Lower lobe of right lung (tissue), 2 donors: Measurements from ENCODE around the gene PSG11. TPM values are rescaled to one million over a fixed set of nuclear protein-coding genes. Genes with fewer than 3 reads are reported as not detected.
"Not testable (repeated sequence)": the region's sequence is repeated elsewhere in the genome, so short reads cannot be mapped to it uniquely, and the experiment has no call there.

ENCODE experiments used
- ATAC-seq, 2 donors: fragments of 200-7000 bp; cut with Tn5 transposase; one replicate each; pipeline ENCODE4 v1.9.1; 2020 to 2022; ENCODE audit warnings: mild to moderate bottlenecking in 2 of 2, moderate library complexity in 2 of 2
- DNase-seq: peaks from one replicate; pipeline ENCODE4 v3.0.0-alpha.2; 2020
- H3K27ac ChIP-seq: fragments of 200-600 bp; one replicate; pipeline ENCODE4 v1.8.0; 2022
- H3K27me3 ChIP-seq: fragments of 200-600 bp; one replicate; pipeline ENCODE4 v1.8.0; 2022; ENCODE audit warnings: low read depth
- H3K36me3 ChIP-seq: fragments of 200-600 bp; one replicate; pipeline ENCODE4 v1.8.0; 2022; ENCODE audit warnings: mild to moderate bottlenecking
- H3K4me1 ChIP-seq: fragments of 200-600 bp; one replicate; pipeline ENCODE4 v1.8.0; 2022
- H3K4me3 ChIP-seq: fragments of 200-600 bp; one replicate; pipeline ENCODE4 v1.8.0; 2022; ENCODE audit warnings: mild to moderate bottlenecking
- H3K9me3 ChIP-seq: fragments of 200-600 bp; one replicate; pipeline ENCODE4 v1.8.0; 2022
- intact Hi-C: fragments of 100-400 bp; cut with DNase I; formaldehyde crosslinking; loops from one replicate; pipeline ENCODE4 v1.11.0; 2022
- total RNA-seq: library from RNA; stranded (reverse); fragmentation: NEBNext Ultra II Directional; extraction: Animal tissue kit (Norgen Biotek cat#: 25700); gene quantifications from one replicate; pipeline ENCODE4 v1.2.1, GENCODE V29; 2021
- TF ChIP-seq, protein P1 (sequence below): fragments of 200-600 bp; IDR thresholded peaks from one replicate; pipeline ENCODE4 v1.8.0; 2022; ENCODE audit warnings: antibody characterized with exemption, mild to moderate bottlenecking
- donor health status: DM: no; HTN: yes; CAD: no; lungs with severe emphysema.

PSG11 gene
- total RNA-seq, 1 donor from 2014 or later: not detected

DNA sequence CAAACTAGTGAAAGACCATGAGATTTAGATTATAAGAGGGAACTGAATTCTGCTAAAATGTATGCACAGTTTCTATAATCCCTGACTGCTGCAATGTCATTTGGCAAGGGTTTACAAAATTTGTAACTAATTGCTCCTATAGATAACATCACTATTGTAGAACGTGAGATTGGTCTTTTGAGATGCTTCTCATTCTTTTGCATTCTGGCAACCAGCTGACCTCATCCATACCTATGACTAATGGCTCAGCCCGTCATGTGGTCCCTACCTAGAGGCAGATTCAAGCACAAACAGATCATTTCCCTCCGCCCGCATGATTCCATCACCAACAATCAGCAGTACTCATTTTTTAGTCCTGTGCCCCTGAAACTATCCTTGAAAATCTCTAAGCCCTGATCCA is 4.2 kb downstream of the PSG11 start:
- H3K4me1 ChIP-seq, ATAC-seq, H3K27ac ChIP-seq, DNase-seq, H3K27me3 ChIP-seq, H3K9me3 ChIP-seq, intact Hi-C loops, H3K36me3 ChIP-seq, H3K4me3 ChIP-seq: not testable (repeated sequence)

DNA sequence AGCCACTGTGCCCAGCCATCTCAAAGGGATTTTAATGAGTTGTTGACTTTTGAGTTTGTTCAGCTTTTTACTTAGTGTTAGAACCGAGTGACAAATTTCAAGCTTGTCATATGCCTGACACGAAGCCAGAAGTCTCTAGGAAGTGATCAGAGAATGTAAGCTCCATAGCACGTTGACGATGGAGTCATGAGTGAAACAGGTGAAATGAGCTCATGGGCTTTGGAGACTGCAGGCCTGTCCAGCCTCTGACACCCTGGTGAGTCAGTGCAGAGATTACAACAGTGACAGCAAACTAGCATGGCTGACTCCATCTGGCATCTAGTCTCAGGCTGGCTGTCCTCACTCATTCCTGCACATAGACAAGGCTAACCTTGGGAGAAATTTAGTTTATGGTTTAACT is 4.6 kb downstream of the PSG11 start:
- DNase-seq, H3K4me1 ChIP-seq, H3K36me3 ChIP-seq, H3K27ac ChIP-seq, intact Hi-C loops, H3K4me3 ChIP-seq, ATAC-seq, H3K9me3 ChIP-seq, H3K27me3 ChIP-seq: not testable (repeated sequence)

DNA sequence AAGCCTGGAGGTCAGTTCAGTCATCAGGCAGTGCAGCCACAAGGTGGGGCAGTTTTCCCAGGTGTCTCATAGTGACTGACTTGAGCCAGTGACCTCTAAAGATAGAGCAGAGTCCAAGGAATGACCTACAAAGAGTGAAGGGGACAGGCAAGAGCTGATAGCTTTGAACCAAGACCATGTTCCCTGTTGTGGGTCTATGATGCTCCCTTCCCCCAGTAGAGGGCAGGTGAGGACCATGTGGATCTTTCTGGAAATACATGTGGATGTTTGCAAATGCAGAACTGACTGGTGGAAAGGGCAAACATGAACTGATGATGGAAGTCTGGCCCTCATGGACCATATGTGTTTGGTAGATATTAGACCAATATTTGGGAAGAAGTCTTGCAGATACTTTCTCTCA is 6.7 kb downstream of the PSG11 start:
- H3K4me3 ChIP-seq, H3K9me3 ChIP-seq, intact Hi-C loops, H3K36me3 ChIP-seq, H3K27ac ChIP-seq, H3K27me3 ChIP-seq, H3K4me1 ChIP-seq, DNase-seq, ATAC-seq: not testable (repeated sequence)

DNA sequence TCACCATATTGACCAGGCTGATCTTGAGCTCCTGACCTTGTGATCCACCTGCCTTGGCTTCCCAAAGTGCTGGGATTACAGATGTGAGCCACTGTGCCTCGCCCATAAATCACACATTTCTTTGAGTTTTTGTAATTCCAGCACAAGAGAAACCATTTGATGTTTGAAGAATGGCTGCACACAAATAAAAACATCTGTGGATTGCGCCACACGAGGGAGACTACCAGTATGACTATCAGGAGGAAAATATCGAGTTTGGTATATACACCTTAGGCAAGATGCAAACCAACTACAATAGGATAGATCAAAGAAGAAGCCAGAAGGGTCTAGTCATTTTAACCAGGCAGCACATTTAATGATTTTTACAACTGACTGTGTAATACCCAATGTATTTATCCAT is 20.4 kb downstream of the PSG11 start:
- H3K27ac ChIP-seq, H3K27me3 ChIP-seq, intact Hi-C loops, H3K4me3 ChIP-seq, H3K4me1 ChIP-seq, DNase-seq, ATAC-seq, H3K9me3 ChIP-seq, H3K36me3 ChIP-seq: not testable (repeated sequence)

DNA sequence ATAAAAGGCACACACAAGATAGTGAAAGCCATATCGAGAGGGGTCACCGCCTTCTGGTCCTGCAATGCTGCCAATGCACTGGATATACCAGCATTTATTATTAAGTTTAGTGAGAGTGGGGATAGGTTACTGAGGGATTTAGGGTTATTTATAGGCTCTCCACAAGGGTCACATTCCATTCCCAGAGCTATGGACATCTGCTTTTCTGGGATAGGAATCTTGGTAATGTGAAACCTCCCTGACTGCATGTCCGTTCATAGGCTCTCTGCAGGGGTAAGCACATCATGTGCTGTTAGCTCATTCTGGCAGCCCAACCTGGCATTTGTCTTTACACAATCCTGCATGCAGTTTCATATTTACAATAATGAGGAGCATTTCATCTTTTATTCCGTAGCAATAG is 21.4 kb downstream of the PSG11 start:
- H3K9me3 ChIP-seq, H3K27ac ChIP-seq, ATAC-seq, H3K4me1 ChIP-seq, intact Hi-C loops, H3K27me3 ChIP-seq, H3K36me3 ChIP-seq, H3K4me3 ChIP-seq, DNase-seq: not testable (repeated sequence)

DNA sequence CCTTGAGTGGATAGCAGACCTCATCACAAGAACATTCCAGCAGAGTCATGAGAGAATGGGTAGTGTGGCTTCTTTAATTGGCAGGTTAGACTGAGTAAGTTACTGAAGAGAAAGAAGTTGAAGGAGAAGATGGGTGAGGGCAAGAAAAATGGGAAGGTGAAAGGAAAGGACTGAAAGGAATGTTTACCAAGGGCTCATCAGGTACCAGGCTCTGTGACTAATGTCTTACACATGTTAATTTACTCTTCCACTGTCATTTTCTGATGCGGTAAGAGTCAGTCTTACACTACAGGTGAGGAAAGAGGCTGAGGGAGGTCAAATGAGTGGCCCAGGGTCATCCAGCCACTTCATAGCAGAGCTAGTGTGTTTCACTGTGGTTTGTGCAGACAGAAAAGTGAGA is 22.6 kb downstream of the PSG11 start:
- DNase-seq, H3K4me3 ChIP-seq, H3K9me3 ChIP-seq, H3K4me1 ChIP-seq, H3K27ac ChIP-seq, H3K36me3 ChIP-seq, H3K27me3 ChIP-seq, ATAC-seq, intact Hi-C loops: not testable (repeated sequence)

DNA sequence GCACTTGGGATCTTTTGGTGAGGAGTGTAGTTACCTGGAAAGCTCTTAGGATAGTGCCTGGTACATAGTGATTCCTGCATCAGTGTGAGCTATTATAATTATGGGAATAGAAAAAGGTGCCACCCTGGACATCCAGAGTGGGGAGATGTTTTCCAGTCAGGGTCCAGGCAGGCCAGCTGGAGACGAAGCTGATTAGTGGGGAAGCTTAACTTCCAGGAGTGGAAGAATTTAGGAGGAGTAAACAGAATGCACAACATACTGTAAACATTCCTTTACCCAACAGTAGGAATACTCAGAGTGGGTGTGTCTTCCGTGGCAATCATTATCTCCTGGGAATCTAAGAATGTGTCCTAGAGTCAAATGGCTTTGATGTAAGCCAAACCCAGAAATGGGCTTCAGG is 23.3 kb downstream of the PSG11 start:
- H3K4me3 ChIP-seq, H3K27ac ChIP-seq, intact Hi-C loops, H3K36me3 ChIP-seq, H3K27me3 ChIP-seq, H3K9me3 ChIP-seq, DNase-seq, ATAC-seq, H3K4me1 ChIP-seq: not testable (repeated sequence)

DNA sequence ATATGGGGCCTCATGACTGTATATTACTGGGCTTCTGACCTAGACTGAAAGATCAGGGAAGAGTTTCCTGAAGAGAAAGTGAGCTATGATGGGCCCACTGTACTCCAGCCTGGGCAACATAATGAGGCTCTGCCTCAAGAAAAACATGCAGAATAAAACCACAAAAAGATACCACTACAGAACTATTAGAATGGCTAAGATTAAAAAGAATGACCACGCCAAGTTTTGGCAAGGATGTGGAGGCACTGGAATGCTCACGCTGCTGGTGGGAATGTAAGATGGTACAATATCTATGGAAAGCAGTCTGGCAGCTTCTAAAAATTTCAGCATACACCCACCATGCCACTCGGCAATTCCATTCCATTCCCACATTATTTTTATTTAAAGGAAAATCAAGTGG is 30.1 kb downstream of the PSG11 start:
- not testable (repeated sequence) for H3K9me3 ChIP-seq, DNase-seq, ATAC-seq

DNA sequence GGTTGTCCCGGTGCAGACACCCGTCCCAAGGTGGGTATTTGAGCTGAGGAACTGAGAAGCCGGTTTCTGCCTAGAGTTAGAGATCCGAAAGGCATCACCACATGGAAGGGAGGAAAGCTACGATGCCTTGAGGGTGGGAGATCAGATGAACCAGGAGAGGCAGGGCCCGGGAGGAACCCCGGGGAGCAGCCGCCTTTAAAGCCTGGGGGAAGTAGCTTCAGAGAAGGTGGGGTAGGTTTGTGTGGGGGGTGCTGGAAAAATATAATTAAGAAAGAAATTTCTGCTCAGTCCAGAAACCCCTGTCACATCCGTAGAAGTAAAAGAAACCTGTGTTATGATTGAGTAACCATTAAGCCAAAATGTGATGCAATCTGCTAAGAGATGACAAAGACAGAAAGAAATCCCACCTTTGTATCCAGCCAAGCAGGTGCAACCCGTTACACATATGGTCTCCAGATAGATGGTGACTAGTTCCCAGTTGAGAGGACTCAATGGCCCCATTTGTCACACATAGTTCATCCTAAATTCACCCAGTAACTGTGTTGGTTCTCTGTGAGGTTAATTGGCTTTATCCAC is 34.2 kb downstream of the PSG11 start:
- H3K27ac ChIP-seq, H3K27me3 ChIP-seq, ATAC-seq, H3K36me3 ChIP-seq, H3K4me3 ChIP-seq, H3K9me3 ChIP-seq, DNase-seq, H3K4me1 ChIP-seq, intact Hi-C loops: not testable (repeated sequence)

More for the DNA sequence above, 30.1 kb downstream of the PSG11 start:
- H3K4me3 ChIP-seq, H3K36me3 ChIP-seq, H3K27ac ChIP-seq, H3K27me3 ChIP-seq, intact Hi-C loops, H3K4me1 ChIP-seq: not testable (repeated sequence)

DNA sequence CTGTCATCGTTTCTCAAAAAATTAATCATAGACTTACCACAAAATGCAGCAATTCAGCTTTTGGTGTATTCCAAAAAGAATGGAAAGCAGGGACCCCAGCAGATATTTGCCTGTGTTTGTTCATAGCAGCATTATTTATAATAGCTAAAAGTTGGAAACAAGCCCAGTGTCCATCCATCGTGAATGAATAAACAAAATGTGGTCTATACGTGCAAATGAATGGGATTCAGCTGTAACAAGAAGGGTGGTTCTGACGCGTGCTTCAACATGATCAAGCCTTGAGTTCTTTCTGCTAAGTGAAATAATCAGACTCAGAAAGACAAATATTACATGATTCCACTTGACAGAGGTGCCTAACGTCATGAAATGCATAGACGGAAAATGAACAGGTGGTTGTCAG is 36.4 kb downstream of the PSG11 start:
- TF ChIP-seq, protein P1, sequence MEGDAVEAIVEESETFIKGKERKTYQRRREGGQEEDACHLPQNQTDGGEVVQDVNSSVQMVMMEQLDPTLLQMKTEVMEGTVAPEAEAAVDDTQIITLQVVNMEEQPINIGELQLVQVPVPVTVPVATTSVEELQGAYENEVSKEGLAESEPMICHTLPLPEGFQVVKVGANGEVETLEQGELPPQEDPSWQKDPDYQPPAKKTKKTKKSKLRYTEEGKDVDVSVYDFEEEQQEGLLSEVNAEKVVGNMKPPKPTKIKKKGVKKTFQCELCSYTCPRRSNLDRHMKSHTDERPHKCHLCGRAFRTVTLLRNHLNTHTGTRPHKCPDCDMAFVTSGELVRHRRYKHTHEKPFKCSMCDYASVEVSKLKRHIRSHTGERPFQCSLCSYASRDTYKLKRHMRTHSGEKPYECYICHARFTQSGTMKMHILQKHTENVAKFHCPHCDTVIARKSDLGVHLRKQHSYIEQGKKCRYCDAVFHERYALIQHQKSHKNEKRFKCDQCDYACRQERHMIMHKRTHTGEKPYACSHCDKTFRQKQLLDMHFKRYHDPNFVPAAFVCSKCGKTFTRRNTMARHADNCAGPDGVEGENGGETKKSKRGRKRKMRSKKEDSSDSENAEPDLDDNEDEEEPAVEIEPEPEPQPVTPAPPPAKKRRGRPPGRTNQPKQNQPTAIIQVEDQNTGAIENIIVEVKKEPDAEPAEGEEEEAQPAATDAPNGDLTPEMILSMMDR: no peak
- H3K9me3 ChIP-seq: no peaks in the 10 kb centered on the region
- no peak overlapping the region for H3K27ac ChIP-seq
- no peaks in the 10 kb centered on the region for H3K4me1 ChIP-seq
- ATAC-seq (no peak), DNase-seq (no peak)
- intact Hi-C loops: no loop called here
- no peaks in the 10 kb centered on the region for H3K36me3 ChIP-seq
- H3K27me3 ChIP-seq: no peaks in the 10 kb centered on the region
- no peak overlapping the region for H3K4me3 ChIP-seq

DNA sequence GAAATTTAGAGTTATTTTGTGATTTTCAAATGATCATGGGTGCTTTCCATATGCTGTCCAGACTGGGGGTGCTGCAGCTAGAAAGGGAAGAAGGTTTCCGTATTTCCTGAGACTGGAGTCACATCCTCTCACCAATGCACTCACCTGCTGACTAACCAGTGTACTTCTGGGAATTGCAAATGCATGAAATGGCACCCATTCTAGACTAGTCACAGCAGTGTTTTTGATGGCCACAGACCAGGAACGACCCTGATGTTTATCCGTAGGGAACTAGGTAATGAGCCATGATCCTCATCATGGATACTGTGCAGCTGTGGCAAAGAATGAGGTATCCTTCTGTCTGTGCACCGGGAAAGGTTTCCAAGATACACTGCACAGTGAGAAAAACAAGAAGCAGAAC is 37.1 kb downstream of the PSG11 start:
- intact Hi-C loops, DNase-seq: not testable (repeated sequence)

DNA sequence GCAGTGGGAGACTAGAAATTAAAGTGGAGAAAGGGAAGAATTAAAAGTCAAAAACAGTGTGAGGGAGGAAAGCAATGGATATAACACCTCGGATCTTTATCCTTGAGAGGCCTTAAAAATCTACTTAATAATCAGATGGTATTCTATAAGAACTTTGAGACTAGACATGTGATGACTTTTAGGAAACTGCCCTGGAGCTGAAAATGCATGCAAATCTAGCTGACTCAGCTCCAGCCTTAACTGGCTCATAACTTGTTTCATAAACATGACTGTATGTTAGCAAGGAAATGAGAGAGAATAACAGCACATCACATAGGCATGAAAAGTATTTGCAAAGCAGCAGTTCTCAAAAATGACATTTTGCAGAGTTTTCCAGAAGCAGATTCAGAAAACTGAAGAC is 38.1 kb downstream of the PSG11 start:
- DNase-seq, H3K4me1 ChIP-seq, H3K9me3 ChIP-seq, intact Hi-C loops, H3K36me3 ChIP-seq, H3K4me3 ChIP-seq, H3K27ac ChIP-seq, ATAC-seq, H3K27me3 ChIP-seq: not testable (repeated sequence)

More for the DNA sequence above, 37.1 kb downstream of the PSG11 start:
- not testable (repeated sequence) for H3K27ac ChIP-seq, H3K4me1 ChIP-seq, H3K36me3 ChIP-seq, H3K9me3 ChIP-seq, H3K27me3 ChIP-seq, ATAC-seq, H3K4me3 ChIP-seq
